Mesendoderm (in vitro differentiated cells): ENCODE results near the gene CAPN9.

Experiments
- DNase-seq: peaks from one replicate; pipeline ENCODE4 v3.0.0; 2013
- H2AK5ac ChIP-seq: 2 replicates; pipeline ENCODE4 v1.6.1; 2013; ENCODE audit warnings: low read length, inconsistent platforms
- H2BK120ac ChIP-seq: 2 replicates; pipeline ENCODE4 v1.6.1; 2013; ENCODE audit warnings: low read depth, mild to moderate bottlenecking, low read length, moderate library complexity, mixed read lengths
- H2BK15ac ChIP-seq: replicated peaks from 2 replicates; pipeline ENCODE4 v1.6.1; 2013; ENCODE audit warnings: low read depth, mild to moderate bottlenecking, moderate library complexity
- H2BK5ac ChIP-seq: 2 replicates; pipeline ENCODE4 v1.6.1; 2013; ENCODE audit warnings: low read length, inconsistent platforms
- H3K18ac ChIP-seq: 2 replicates; pipeline ENCODE4 v1.6.1; 2013; ENCODE audit warnings: mild to moderate bottlenecking, low read length, mixed read lengths
- H3K23ac ChIP-seq: one replicate; pipeline ENCODE4 v1.6.1; 2013; ENCODE audit warnings: low read length
- H3K27ac ChIP-seq: 2 replicates; pipeline ENCODE4 v1.5.1; 2013; ENCODE audit warnings: low read depth, mild to moderate bottlenecking, inconsistent platforms, low read length, moderate library complexity
- H3K27me3 ChIP-seq: 2 replicates; pipeline ENCODE4 v1.6.1; 2013; ENCODE audit warnings: low read length, control low read depth, mild to moderate bottlenecking, inconsistent platforms; ENCODE audit not compliant: insufficient read depth, poor library complexity
- H3K36me3 ChIP-seq: 2 replicates; pipeline ENCODE4 v1.6.1; 2013; ENCODE audit warnings: low read length, inconsistent platforms; ENCODE audit not compliant: control insufficient read depth, insufficient read depth
- H3K4ac ChIP-seq: one replicate; pipeline ENCODE4 v1.6.1; 2013; ENCODE audit warnings: low read depth, mild to moderate bottlenecking, low read length, moderate library complexity
- H3K4me1 ChIP-seq: 2 replicates; pipeline ENCODE4 v1.6.1; 2013; ENCODE audit warnings: low read depth, low read length, inconsistent platforms; ENCODE audit not compliant: control insufficient read depth
- H3K4me2 ChIP-seq: 2 replicates; pipeline ENCODE4 v1.6.1; 2013; ENCODE audit warnings: low read length
- H3K4me3 ChIP-seq: 2 replicates; pipeline ENCODE4 v1.5.1; 2013; ENCODE audit warnings: mild to moderate bottlenecking, low read length
- H3K56ac ChIP-seq: one replicate; pipeline ENCODE4 v1.6.1; 2013; ENCODE audit warnings: low read length
- H3K79me1 ChIP-seq: 2 replicates; pipeline ENCODE4 v1.6.1; 2013; ENCODE audit warnings: low read length, inconsistent platforms
- H3K79me2 ChIP-seq: 2 replicates; pipeline ENCODE4 v1.6.1; 2013; ENCODE audit warnings: mild to moderate bottlenecking, low read length; ENCODE audit not compliant: control insufficient read depth, insufficient read depth
- H3K9ac ChIP-seq: 2 replicates; pipeline ENCODE4 v1.6.1; 2013; ENCODE audit warnings: low read length, inconsistent platforms
- H4K5ac ChIP-seq: one replicate; pipeline ENCODE4 v1.6.1; 2013; ENCODE audit warnings: low read length
- H4K8ac ChIP-seq: one replicate; pipeline ENCODE4 v1.6.1; 2013; ENCODE audit warnings: low read depth, mild to moderate bottlenecking, control low read depth, low read length, moderate library complexity
- WGBS: extraction: QIAGEN DNeasy Blood & Tissue Kit; methylation state at CpG from one replicate; pipeline ENCODE4 v1.1.7; 2013; ENCODE audit warnings: low lambda C conversion rate, missing lambda C conversion rate; ENCODE audit not compliant: insufficient coverage; ENCODE audit errors: extremely low coverage; 5-methylcytosine and 5-hydroxymethylcytosine counted together

The CAPN9 gene

GRCh38 chr1:230752407-230752806, 5.2 kb downstream of the CAPN9 start:
- Histone ChIP-seq H3K4me1 (peaks cover 15% of the 10 kb centered on the region), H2AK5ac (no peak overlapping the region), H3K27ac (no peak overlapping the region), H3K79me2 (no peaks in the 10 kb centered on the region), H4K8ac (no peak overlapping the region), H3K18ac (no peak overlapping the region), H4K5ac (no peak overlapping the region), H3K36me3 (no peaks in the 10 kb centered on the region), H3K4me3 (no peak overlapping the region), H3K27me3 (no peaks in the 10 kb centered on the region), H3K4me2 (no peak overlapping the region), H2BK5ac (no peak overlapping the region), H3K4ac (peak overlapping the region; percentile 75), H2BK120ac (no peak overlapping the region), H2BK15ac (no peak overlapping the region), H3K79me1 (no peaks in the 10 kb centered on the region), H3K56ac (peak overlapping the region; percentile 88), H3K9ac (no peak overlapping the region), H3K23ac (no peak overlapping the region)
- WGBS = no CpG with 5 or more reads among the region's 6 CpGs
- DNase-seq = peak; percentile 48

GRCh38 chr1:230753191-230753585, 6.0 kb downstream of the CAPN9 start:
- no peak overlapping the region for H4K5ac ChIP-seq
- H3K79me2 ChIP-seq = no peaks in the 10 kb centered on the region
- H3K4me2 ChIP-seq = no peak overlapping the region
- no peak for DNase-seq
- peak overlapping the region; percentile 87 for H2AK5ac ChIP-seq
- H3K4me3 ChIP-seq = no peak overlapping the region
- no peak overlapping the region for H3K23ac ChIP-seq
- peak overlapping the region; percentile 88 for H3K56ac ChIP-seq
- H2BK120ac ChIP-seq = no peak overlapping the region
- no peaks in the 10 kb centered on the region for H3K27me3 ChIP-seq
- peak overlapping the region; percentile 83 for H3K27ac ChIP-seq
- H2BK5ac ChIP-seq = peak overlapping the region; percentile 39
- H3K36me3 ChIP-seq = no peaks in the 10 kb centered on the region
- peaks cover 15% of the 10 kb centered on the region for H3K4me1 ChIP-seq
- H4K8ac ChIP-seq = peak overlapping the region; percentile 30
- H3K79me1 ChIP-seq = no peaks in the 10 kb centered on the region
- no CpG with 5 or more reads among the region's 5 CpGs for WGBS
- H3K9ac ChIP-seq = peak overlapping the region; percentile 31
- H2BK15ac ChIP-seq = no peak overlapping the region
- peak overlapping the region; percentile 24 for H3K18ac ChIP-seq
- peak overlapping the region; percentile 75 for H3K4ac ChIP-seq

GRCh38 chr1:230753586-230754251, 6.5 kb downstream of the CAPN9 start:
- H3K18ac ChIP-seq = peak overlapping the region; percentile 24
- no peaks in the 10 kb centered on the region for H3K79me1 ChIP-seq
- peaks cover 15% of the 10 kb centered on the region for H3K4me1 ChIP-seq
- H3K4me2 ChIP-seq = peak overlapping the region; percentile 69
- no peaks in the 10 kb centered on the region for H3K79me2 ChIP-seq
- H4K8ac ChIP-seq = peak overlapping the region; percentile 30
- no peak overlapping the region for H3K4me3 ChIP-seq
- no peak overlapping the region for H2BK15ac ChIP-seq
- no peak overlapping the region for H2AK5ac ChIP-seq
- peak overlapping the region; percentile 70 for H3K9ac ChIP-seq
- peak overlapping the region; percentile 88 for H3K56ac ChIP-seq
- peak overlapping the region; percentile 75 for H3K4ac ChIP-seq
- H3K27ac ChIP-seq = peak overlapping the region; percentile 83
- DNase-seq = peak; percentile 97
- WGBS = no CpG with 5 or more reads among the region's 24 CpGs
- H3K23ac ChIP-seq = no peak overlapping the region
- H2BK120ac ChIP-seq = no peak overlapping the region
- H3K36me3 ChIP-seq = no peaks in the 10 kb centered on the region
- H2BK5ac ChIP-seq = peak overlapping the region; percentile 69
- no peaks in the 10 kb centered on the region for H3K27me3 ChIP-seq
- H4K5ac ChIP-seq = no peak overlapping the region

- Histone ChIP-seq H3K4me2 (no peak overlapping the region), H4K5ac (no peak overlapping the region), H3K4me1 (peaks cover 14% of the 10 kb centered on the region), H3K18ac (no peak overlapping the region), H2BK5ac (no peak overlapping the region), H2AK5ac (no peak overlapping the region), H3K56ac (no peak overlapping the region), H3K79me1 (no peaks in the 10 kb centered on the region), H3K27ac (no peak overlapping the region), H3K23ac (no peak overlapping the region), H2BK15ac (no peak overlapping the region), H3K9ac (no peak overlapping the region), H3K36me3 (no peaks in the 10 kb centered on the region), H3K79me2 (no peaks in the 10 kb centered on the region), H3K4ac (no peak overlapping the region), H3K4me3 (no peak overlapping the region), H2BK120ac (no peak overlapping the region), H4K8ac (no peak overlapping the region), H3K27me3 (no peaks in the 10 kb centered on the region)
- DNase-seq = no peak
- no CpG with 5 or more reads among the region's 3 CpGs for WGBS
These were observed 7.6 kb downstream of the CAPN9 start for GRCh38 chr1:230754796-230755195.

- H4K8ac ChIP-seq = no peak overlapping the region
- H3K27me3 ChIP-seq = no peaks in the 10 kb centered on the region
- H3K4ac ChIP-seq = no peak overlapping the region
- H3K27ac ChIP-seq = no peak overlapping the region
- no peak overlapping the region for H2AK5ac ChIP-seq
- no peak overlapping the region for H3K23ac ChIP-seq
- H3K9ac ChIP-seq = no peak overlapping the region
- no peak overlapping the region for H4K5ac ChIP-seq
- no peak overlapping the region for H2BK5ac ChIP-seq
- no peak overlapping the region for H2BK15ac ChIP-seq
- WGBS = no CpG with 5 or more reads among the region's 16 CpGs
- H3K79me2 ChIP-seq = no peaks in the 10 kb centered on the region
- H3K79me1 ChIP-seq = no peaks in the 10 kb centered on the region
- no peak overlapping the region for H2BK120ac ChIP-seq
- no peak overlapping the region for H3K18ac ChIP-seq
- H3K4me3 ChIP-seq = no peak overlapping the region
- H3K36me3 ChIP-seq = no peaks in the 10 kb centered on the region
- H3K4me2 ChIP-seq = no peak overlapping the region
- peaks cover 2% of the 10 kb centered on the region for H3K4me1 ChIP-seq
- H3K56ac ChIP-seq = no peak overlapping the region
- DNase-seq = no peak
These were observed 10.9 kb downstream of the CAPN9 start for GRCh38 chr1:230757856-230758708.
